Measurements from ENCODE around the gene MTG2.
A peak's percentile ranks its signal among the peaks of the same experiment; 100 is the strongest.

Gene MTG2

GRCh38 chr20:62156592-62157386, 26.0 kb upstream of the MTG2 start:
- ATAC-seq, result peak; percentile 88
- TF ChIP-seq ISL1 (CRISPR knock-in tag; IDR thresholded peaks at IDR 0.05), result no peak

GRCh38 chr20:62157387-62158087, 25.3 kb upstream of the MTG2 start:
- ATAC-seq, result no peak
- TF ChIP-seq ZFP3 (CRISPR knock-in tag; IDR thresholded peaks at IDR 0.05) (no peak), ZNF70 (CRISPR knock-in tag; IDR thresholded peaks at IDR 0.05) (no peak), RARB (CRISPR knock-in tag; IDR thresholded peaks at IDR 0.05) (no peak), ZNF8 (CRISPR knock-in tag; IDR thresholded peaks at IDR 0.05) (no peak), CSRNP3 (CRISPR knock-in tag; IDR thresholded peaks at IDR 0.05) (no peak), POU6F1 (CRISPR knock-in tag; IDR thresholded peaks at IDR 0.05; ENCODE audit: borderline replicate concordance, low read depth) (no peak), ESRRG (CRISPR knock-in tag; IDR thresholded peaks at IDR 0.05) (no peak), ZFP30 (CRISPR knock-in tag; IDR thresholded peaks at IDR 0.05) (no peak), TOX (CRISPR knock-in tag; IDR thresholded peaks at IDR 0.05; ENCODE audit: borderline replicate concordance) (no peak), ZNF565 (CRISPR knock-in tag; conservative IDR thresholded peaks at IDR 0.05; ENCODE audit: low read depth) (no peak), GLIS3 (CRISPR knock-in tag; IDR thresholded peaks at IDR 0.05) (no peak), ZC3H10 (CRISPR knock-in tag; IDR thresholded peaks at IDR 0.05) (no peak), TCF4 (CRISPR knock-in tag; IDR thresholded peaks at IDR 0.05; ENCODE audit: borderline replicate concordance) (no peak), BACH2 (CRISPR knock-in tag; IDR thresholded peaks at IDR 0.05; ENCODE audit: borderline replicate concordance) (no peak), OSR1 (CRISPR knock-in tag; IDR thresholded peaks at IDR 0.05) (no peak), CSDC2 (CRISPR knock-in tag; IDR thresholded peaks at IDR 0.05) (no peak), CREB5 (CRISPR knock-in tag; IDR thresholded peaks at IDR 0.05; ENCODE audit: low read depth) (no peak), ARNTL (CRISPR knock-in tag; IDR thresholded peaks at IDR 0.05; ENCODE audit: borderline replicate concordance, low read depth) (no peak), SNAI2 (CRISPR knock-in tag; IDR thresholded peaks at IDR 0.05) (no peak)
- TF ChIP-seq, protein P1, sequence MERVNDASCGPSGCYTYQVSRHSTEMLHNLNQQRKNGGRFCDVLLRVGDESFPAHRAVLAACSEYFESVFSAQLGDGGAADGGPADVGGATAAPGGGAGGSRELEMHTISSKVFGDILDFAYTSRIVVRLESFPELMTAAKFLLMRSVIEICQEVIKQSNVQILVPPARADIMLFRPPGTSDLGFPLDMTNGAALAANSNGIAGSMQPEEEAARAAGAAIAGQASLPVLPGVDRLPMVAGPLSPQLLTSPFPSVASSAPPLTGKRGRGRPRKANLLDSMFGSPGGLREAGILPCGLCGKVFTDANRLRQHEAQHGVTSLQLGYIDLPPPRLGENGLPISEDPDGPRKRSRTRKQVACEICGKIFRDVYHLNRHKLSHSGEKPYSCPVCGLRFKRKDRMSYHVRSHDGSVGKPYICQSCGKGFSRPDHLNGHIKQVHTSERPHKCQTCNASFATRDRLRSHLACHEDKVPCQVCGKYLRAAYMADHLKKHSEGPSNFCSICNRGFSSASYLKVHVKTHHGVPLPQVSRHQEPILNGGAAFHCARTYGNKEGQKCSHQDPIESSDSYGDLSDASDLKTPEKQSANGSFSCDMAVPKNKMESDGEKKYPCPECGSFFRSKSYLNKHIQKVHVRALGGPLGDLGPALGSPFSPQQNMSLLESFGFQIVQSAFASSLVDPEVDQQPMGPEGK (CRISPR knock-in tag; IDR thresholded peaks at IDR 0.05; ENCODE audit: borderline replicate concordance), result no peak

GRCh38 chr20:62158088-62158400, 24.8 kb upstream of the MTG2 start:
- no peak for ATAC-seq
- no peak for TF ChIP-seq ARNTL (CRISPR knock-in tag; IDR thresholded peaks at IDR 0.05; ENCODE audit: borderline replicate concordance, low read depth)
- TF ChIP-seq ZC3H10 (CRISPR knock-in tag; IDR thresholded peaks at IDR 0.05), result no peak
- no peak for TF ChIP-seq SNAI2 (CRISPR knock-in tag; IDR thresholded peaks at IDR 0.05)
- TF ChIP-seq OSR1 (CRISPR knock-in tag; IDR thresholded peaks at IDR 0.05), result no peak
- no peak for TF ChIP-seq ZNF70 (CRISPR knock-in tag; IDR thresholded peaks at IDR 0.05)
- TF ChIP-seq TSHZ2 (CRISPR knock-in tag; IDR thresholded peaks at IDR 0.05), result no peak
- no peak for TF ChIP-seq ZNF8 (CRISPR knock-in tag; IDR thresholded peaks at IDR 0.05)
- TF ChIP-seq ZNF565 (CRISPR knock-in tag; conservative IDR thresholded peaks at IDR 0.05; ENCODE audit: low read depth), result no peak
- no peak for TF ChIP-seq CSRNP3 (CRISPR knock-in tag; IDR thresholded peaks at IDR 0.05)
- no peak for TF ChIP-seq TOX (CRISPR knock-in tag; IDR thresholded peaks at IDR 0.05; ENCODE audit: borderline replicate concordance)
- TF ChIP-seq CREB5 (CRISPR knock-in tag; IDR thresholded peaks at IDR 0.05; ENCODE audit: low read depth), result no peak
- no peak for TF ChIP-seq ISL1 (CRISPR knock-in tag; IDR thresholded peaks at IDR 0.05)
- TF ChIP-seq BACH2 (CRISPR knock-in tag; IDR thresholded peaks at IDR 0.05; ENCODE audit: borderline replicate concordance), result no peak
- TF ChIP-seq ESRRG (CRISPR knock-in tag; IDR thresholded peaks at IDR 0.05), result no peak
